K562 (cell line): ENCODE data around the gene APP. TPM values are rescaled to one million over a fixed set of nuclear protein-coding genes. Genes with fewer than 3 reads are reported as not detected.
"Not testable (repeated sequence)": the region's sequence is repeated elsewhere in the genome, so short reads cannot be mapped to it uniquely, and the experiment has no call there.

Experiments used
- ATAC-seq: fragments of 200-7000 bp; cut with Tn5 transposase; 3 replicates; pipeline ENCODE4 v1.9.1; 2020; ENCODE audit warnings: moderate library complexity
- BruUV-seq: library from RNA; stranded (reverse); fragments of 400-500 nt; replicated peaks from 2 replicates; lab custom pipeline; 2021; lab: Mats Ljungman, UMichigan
- CTCF ChIA-PET: fragments of 300-600 bp; formaldehyde crosslinking; extraction: SDS; loops from one replicate; lab custom pipeline; 2021; ENCODE audit warnings: low intra/inter-chr PET ratio; lab: Yijun Ruan, JAX
- POLR2A ChIA-PET: fragments of 300-600, 350-650 bp; sonication (Branson Sonifier 250); formaldehyde crosslinking; extraction: SDS; loops from one replicate; lab custom pipeline; 2021; ENCODE audit warnings: antibody characterized with exemption, inconsistent platforms; lab: Yijun Ruan, JAX
- DNase-seq, 4 experiments: peaks; one replicate each; pipeline versions ENCODE4 v3.0.0 to v3.0.0-alpha.2; 2011 to 2018; ENCODE audit warnings: low spot score in 3 of 4, mixed read lengths in 3 of 4; ENCODE audit errors: extremely low read depth in 1 of 4
- FAIRE-seq: peaks from 2 replicates; lab custom pipeline; 2011; peaks lifted over from hg19 to GRCh38; lab: Jason Lieb, UNC
- H2AFZ ChIP-seq: 2 replicates; pipeline ENCODE4 v1.6.0; 2011; ENCODE audit warnings: low read depth, low read length, control low read depth, inconsistent platforms
- H3K27ac ChIP-seq: fragments of 200-600 bp; 3 replicates; pipeline ENCODE4 v1.8.0; 2011; ENCODE audit warnings: low read depth, mild to moderate bottlenecking, control low read depth, inconsistent platforms, low read length, moderate library complexity, mixed read lengths; ENCODE audit errors: extremely low read depth
- H3K27me3 ChIP-seq, 2 experiments: fragments of 300-600 bp in 1 of 2; 2 replicates in 1 of 2; 3 replicates in 1 of 2; pipeline versions ENCODE4 v1.6.0 to v1.8.0; 2011; ENCODE audit warnings: inconsistent platforms in 2 of 2, low read length in 2 of 2, mild to moderate bottlenecking in 1 of 2, mixed read lengths in 1 of 2, moderate library complexity in 1 of 2; ENCODE audit not compliant: control insufficient read depth in 2 of 2, insufficient read depth in 2 of 2
- H3K36me3 ChIP-seq: fragments of 300-600 bp; 3 replicates; pipeline ENCODE4 v1.8.0; 2011; ENCODE audit warnings: mild to moderate bottlenecking, low read length, inconsistent platforms; ENCODE audit not compliant: control insufficient read depth, insufficient read depth
- H3K4me1 ChIP-seq, 2 experiments: fragments of 200-600 bp in 1 of 2; replicated peaks in 1 of 2; 2 replicates in 1 of 2; 3 replicates in 1 of 2; pipeline versions ENCODE4 v1.5.1 to v1.8.0; 2011; ENCODE audit warnings: inconsistent platforms in 2 of 2, low read length in 2 of 2, mild to moderate bottlenecking in 1 of 2, mixed read lengths in 1 of 2, moderate library complexity in 1 of 2; ENCODE audit not compliant: control insufficient read depth in 2 of 2, insufficient read depth in 2 of 2
- H3K4me2 ChIP-seq: 2 replicates; pipeline ENCODE4 v1.6.1; 2011; ENCODE audit warnings: low read length, control low read depth, inconsistent platforms, mixed read lengths; ENCODE audit not compliant: insufficient read depth
- H3K4me3 ChIP-seq: fragments of 200-600 bp; sonication (generic), shearing (Covaris generic); 2 replicates; pipeline ENCODE4 v1.5.1; 2016; ENCODE audit warnings: control low read depth, inconsistent platforms
- H3K79me2 ChIP-seq: fragments of 200-600 bp; 3 replicates; pipeline ENCODE4 v1.8.0; 2011; ENCODE audit warnings: low read length, inconsistent platforms; ENCODE audit not compliant: control insufficient read depth, insufficient read depth
- H3K9ac ChIP-seq, 2 experiments: 2 replicates each; pipeline versions ENCODE4 v1.6.0 to v1.6.1; 2011; ENCODE audit warnings: low read depth in 2 of 2, low read length in 2 of 2, control low read depth in 1 of 2, inconsistent platforms in 1 of 2, mild to moderate bottlenecking in 1 of 2, mixed read lengths in 1 of 2; ENCODE audit not compliant: insufficient read depth in 1 of 2
- H3K9me1 ChIP-seq: one replicate; pipeline ENCODE4 v1.6.0; 2011; ENCODE audit warnings: inconsistent platforms, mild to moderate bottlenecking, low read length, moderate library complexity; ENCODE audit not compliant: control insufficient read depth, insufficient read depth
- H3K9me3 ChIP-seq: replicated peaks from 2 replicates; pipeline ENCODE4 v1.5.1; 2011; ENCODE audit warnings: low read depth, low read length, inconsistent platforms; ENCODE audit not compliant: control insufficient read depth, insufficient read depth
- H4K20me1 ChIP-seq: replicated peaks from 2 replicates; pipeline ENCODE4 v1.6.1; 2011; ENCODE audit warnings: low read length, inconsistent platforms, mixed read lengths; ENCODE audit not compliant: control insufficient read depth, insufficient read depth
- E2F8 ChIP-seq: fragments of 450-650 bp; IDR thresholded peaks from 2 replicates; pipeline ENCODE4 v1.7.1; 2018; ENCODE audit warnings: mild to moderate bottlenecking, low read depth; ENCODE audit not compliant: partially characterized antibody
- NCOA1 ChIP-seq: fragments of 450-650 bp; IDR thresholded peaks from 2 replicates; pipeline ENCODE4 v1.6.1; 2016; ENCODE audit warnings: low read depth
- NFIX ChIP-seq: fragments of 250-450 bp; sonication (Bioruptor Pico); IDR thresholded peaks from 2 replicates; pipeline ENCODE4 v1.4.0; 2020; ENCODE audit warnings: low read depth, mild to moderate bottlenecking, moderate library complexity
- WGBS: fragments of 100-300 bp; shearing (Covaris generic); methylation state at CpG from one replicate; pipeline ENCODE4 v1.1.6; 2016; ENCODE audit warnings: low coverage, mixed read lengths; ENCODE audit not compliant: insufficient coverage; ENCODE audit errors: missing lambda C conversion rate; 5-methylcytosine and 5-hydroxymethylcytosine counted together
- in situ Hi-C: fragments of 300-500 bp; cut with MboI; formaldehyde crosslinking; loops from 4 replicates; pipeline ENCODE4 v1.15.0; 2018; ENCODE audit warnings: inconsistent platforms, mixed read lengths
- intact Hi-C: fragments of 100-400 bp; cut with micrococcal nuclease; formaldehyde crosslinking; loops from 2 replicates; pipeline ENCODE4 v1.14.2; 2022
- polyA plus RNA-seq, 8 experiments: library from polyadenylated mRNA; depleted of rRNA in 4 of 8; stranded (reverse) in 5 of 8; unstranded in 3 of 8; fragments of >200 nt; fragmentation: Nextera tagmentation in 2 of 8; fragmentation: Illumina TruSeq in 1 of 8; extraction: Ambion mirVana in 2 of 8; extraction: Trizol in 1 of 8; gene quantifications; 2 replicates each; pipeline versions ENCODE4 v1.2.1 to v1.2.3, GENCODE V29; 2011 to 2014; ENCODE audit warnings: inconsistent platforms in 1 of 8, missing spikeins in 1 of 8
- total RNA-seq, 7 experiments: library from RNA; depleted of rRNA in 6 of 7; stranded (reverse); fragments of >200 nt in 6 of 7; fragmentation: Illumina TruSeq in 2 of 7; extraction: Trizol in 2 of 7; gene quantifications; 2 replicates each; pipeline versions ENCODE4 v1.2.1 to v1.2.3, GENCODE V29; 2011 to 2021; ENCODE audit warnings: low replicate concordance in 1 of 7
- TF ChIP-seq, protein P1 (sequence below): fragments of 250-450 bp; sonication (Bioruptor Pico); IDR thresholded peaks from 2 replicates; pipeline ENCODE4 v1.8.0; 2022; ENCODE audit warnings: moderate library complexity, mild to moderate bottlenecking, inconsistent platforms

The APP gene
- total and polyA plus RNA-seq, 9 of the 15 experiments (the other 6 are each of a cell fraction or from before 2014, with no cell fraction given), result 0.01 to 1.5 (median 0.16) TPM; not detected in 5

DNA sequence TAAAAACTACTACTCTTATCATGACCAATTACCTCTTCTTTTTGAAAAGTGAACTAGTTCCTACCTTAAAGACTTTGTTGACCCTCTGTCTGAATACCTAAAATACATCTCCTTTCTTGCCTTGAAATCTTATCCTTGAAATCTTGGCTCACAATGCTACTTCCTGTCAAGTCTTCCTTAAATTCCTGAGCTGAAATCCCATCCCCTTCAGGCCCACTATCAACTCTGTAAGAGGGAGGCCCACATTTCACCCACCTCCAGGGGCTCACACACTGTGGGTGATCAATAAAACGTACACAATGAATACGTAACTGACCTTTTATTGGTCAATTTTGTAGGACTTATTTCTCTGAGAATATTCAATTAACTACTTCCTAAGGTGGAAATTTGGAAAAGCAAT is 88.0 kb downstream of the APP start (continued):
- no peak for TF ChIP-seq E2F8
- no peak for TF ChIP-seq NCOA1
- TF ChIP-seq NFIX (CRISPR knock-in tag), result no peak
- TF ChIP-seq, protein P1, sequence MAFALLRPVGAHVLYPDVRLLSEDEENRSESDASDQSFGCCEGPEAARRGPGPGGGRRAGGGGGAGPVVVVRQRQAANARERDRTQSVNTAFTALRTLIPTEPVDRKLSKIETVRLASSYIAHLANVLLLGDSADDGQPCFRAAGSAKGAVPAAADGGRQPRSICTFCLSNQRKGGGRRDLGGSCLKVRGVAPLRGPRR (CRISPR knock-in tag), result no peak
- TF ChIP-seq, all 486 proteins: peak for 0

GRCh38 chr21:26081175-26081760 is 89.3 kb downstream of the APP start:
- POLR2A ChIA-PET, H3K9me3 ChIP-seq, in situ Hi-C loops, H3K27me3 ChIP-seq, FAIRE-seq, ATAC-seq, H4K20me1 ChIP-seq, DNase-seq, H3K4me3 ChIP-seq, H3K4me1 ChIP-seq, H3K4me2 ChIP-seq, intact Hi-C loops, H3K9me1 ChIP-seq, H3K36me3 ChIP-seq, H3K9ac ChIP-seq, H3K27ac ChIP-seq, H3K79me2 ChIP-seq, BruUV-seq, H2AFZ ChIP-seq: not testable (repeated sequence)
- 4% methylated on average over 6 of the region's 7 CpGs for WGBS
- CTCF ChIA-PET, result interaction anchor here (0.5 to 0.6 kb wide), 2 partner anchors 13 to 48 kb away, joined by 3 to 5 read pairs; no protein-coding TSS in a partner anchor
